Testis (tissue), 3 donors: ENCODE data around the gene RHOD. TPM values are rescaled to one million over a fixed set of nuclear protein-coding genes. Genes with fewer than 3 reads are reported as not detected.

Source experiments
- DNase-seq: peaks from one replicate; pipeline ENCODE4 v3.0.0-alpha.2; 2019
- H3K27ac ChIP-seq, 2 donors: fragments of 200-600 bp; sonication (generic); one replicate each; pipeline ENCODE4 v1.5.1; 2019
- H3K27me3 ChIP-seq: fragments of 200-600 bp; sonication (generic); one replicate; pipeline ENCODE4 v1.5.1; 2019
- H3K36me3 ChIP-seq: fragments of 200-600 bp; sonication (generic); one replicate; pipeline ENCODE4 v1.5.1; 2017; ENCODE audit warnings: low read depth; ENCODE audit errors: missing control alignments
- H3K4me1 ChIP-seq: fragments of 200-600 bp; sonication (generic); one replicate; pipeline ENCODE4 v1.5.1; 2019
- H3K4me3 ChIP-seq, 2 donors: fragments of 200-600 bp; sonication (generic); one replicate each; pipeline ENCODE4 v1.5.1; 2017 to 2019
- H3K9me3 ChIP-seq: fragments of 200-600 bp; sonication (generic); one replicate; pipeline ENCODE4 v1.5.1; 2017
- CTCF ChIP-seq, 3 experiments: fragments of 450-650 bp in 2 of 3; fragments of 200-600 bp in 1 of 3; sonication (generic) in 1 of 3; IDR thresholded peaks; one replicate each; pipeline ENCODE4 v1.5.1; 2016 to 2019; ENCODE audit warnings: antibody characterized with exemption in 3 of 3, mild to moderate bottlenecking in 2 of 3, moderate library complexity in 1 of 3
- POLR2A ChIP-seq: fragments of 450-650 bp; IDR thresholded peaks from one replicate; pipeline ENCODE4 v1.6.1; 2017; ENCODE audit warnings: antibody characterized with exemption, mild to moderate bottlenecking, moderate library complexity
- WGBS, 2 donors: methylation state at CpG; one replicate each; pipeline ENCODE4 v1.1.5; 2018; 5-methylcytosine and 5-hydroxymethylcytosine counted together
- intact Hi-C: fragments of 100-400 bp; cut with DNase I; formaldehyde crosslinking; loops from one replicate; pipeline ENCODE4 v1.15.1; 2023; ENCODE audit warnings: low total_unique reads
- polyA plus RNA-seq: library from polyadenylated mRNA; stranded (reverse); fragments of 350-450 nt; fragmentation: Illumina TruSeq; extraction: RNeasy Lipid Tissue Mini Kit (QIAGEN cat#74804); gene quantifications from one replicate; pipeline ENCODE4 v1.2.3, GENCODE V29; 2014; ENCODE audit warnings: low read depth, low replicate concordance; ENCODE audit not compliant: insufficient read depth
- total RNA-seq, 2 donors: library from RNA; depleted of rRNA; stranded (reverse); fragments of >200 nt; gene quantifications; one replicate each; pipeline ENCODE4 v1.2.3, GENCODE V29; 2016

The RHOD gene
- total and polyA plus RNA-seq, 3 donors from 2014 or later: 10.6 to 13.9 (median 11.1) TPM

- Histone ChIP-seq H3K27me3 (no peaks in the 10 kb centered on the region), H3K9me3 (no peaks in the 10 kb centered on the region), H3K4me3 (no peak overlapping the region), H3K27ac (no peak overlapping the region), H3K36me3 (no peaks in the 10 kb centered on the region), H3K4me1 (no peaks in the 10 kb centered on the region)
- TF ChIP-seq CTCF (IDR thresholded peaks at IDR 0.05) (no peak), POLR2A (no peak)
- intact Hi-C loops: no loop called here
- no peak for DNase-seq
- WGBS, 2 donors: 90% methylated on average over 12 of the region's 12 CpGs; no CpG with 5 or more reads in 1 of the 2 donors
Measured at GRCh38 chr11:67040147-67040546, 16.5 kb upstream of the RHOD start.

GRCh38 chr11:67041602-67042001 lies 15.0 kb upstream of the RHOD start:
- no peak overlapping the region for H3K4me3 ChIP-seq
- H3K36me3 ChIP-seq: no peaks in the 10 kb centered on the region
- H3K27ac ChIP-seq: no peak overlapping the region
- H3K4me1 ChIP-seq: no peaks in the 10 kb centered on the region
- 72 to 81% methylated on average over 3 of the region's 3 CpGs for whole genome bisulfite sequencing, 2 donors
- no peaks in the 10 kb centered on the region for H3K27me3 ChIP-seq
- no peaks in the 10 kb centered on the region for H3K9me3 ChIP-seq
- no peak for DNase-seq
- TF ChIP-seq POLR2A: no peak
- no peak for TF ChIP-seq CTCF (IDR thresholded peaks at IDR 0.05)
- intact Hi-C loops: no loop called here

- 86% methylated on average over 14 to 18 of the region's 18 CpGs for WGBS, 2 donors
- no peak for DNase-seq
- H3K27me3 ChIP-seq: no peaks in the 10 kb centered on the region
- H3K4me3 ChIP-seq: no peak overlapping the region
- intact Hi-C loops: no loop called here
- TF ChIP-seq CTCF (IDR thresholded peaks at IDR 0.05) (no peak), POLR2A (no peak)
- H3K9me3 ChIP-seq: no peaks in the 10 kb centered on the region
- H3K36me3 ChIP-seq: no peaks in the 10 kb centered on the region
- H3K27ac ChIP-seq: no peak overlapping the region
- no peaks in the 10 kb centered on the region for H3K4me1 ChIP-seq
Measured at GRCh38 chr11:67043572-67044349, 12.9 kb upstream of the RHOD start.

GRCh38 chr11:67044496-67044895 lies 12.2 kb upstream of the RHOD start:
- WGBS, 2 donors: 73 to 80% methylated on average over 4 to 13 of the region's 14 CpGs
- H3K9me3 ChIP-seq: no peaks in the 10 kb centered on the region
- TF ChIP-seq CTCF (IDR thresholded peaks at IDR 0.05) (no peak), POLR2A (no peak)
- intact Hi-C loops: no loop called here
- no peak overlapping the region for H3K27ac ChIP-seq
- H3K4me1 ChIP-seq: no peaks in the 10 kb centered on the region
- no peaks in the 10 kb centered on the region for H3K27me3 ChIP-seq
- no peak for DNase-seq
- H3K36me3 ChIP-seq: no peaks in the 10 kb centered on the region
- no peak overlapping the region for H3K4me3 ChIP-seq

GRCh38 chr11:67045314-67045713 lies 11.3 kb upstream of the RHOD start:
- no peaks in the 10 kb centered on the region for H3K36me3 ChIP-seq
- no peak overlapping the region for H3K27ac ChIP-seq
- no peaks in the 10 kb centered on the region for H3K27me3 ChIP-seq
- H3K4me1 ChIP-seq: no peaks in the 10 kb centered on the region
- no peak for DNase-seq
- no peaks in the 10 kb centered on the region for H3K9me3 ChIP-seq
- intact Hi-C loops: no loop called here
- WGBS, 2 donors: 76 to 83% methylated on average over 1 to 8 of the region's 14 CpGs
- TF ChIP-seq POLR2A: no peak
- no peak for TF ChIP-seq CTCF (IDR thresholded peaks at IDR 0.05)
- H3K4me3 ChIP-seq: no peak overlapping the region
